Measurements from ENCODE around the gene PILRA.
A peak's percentile ranks its signal among the peaks of the same experiment; 100 is the strongest.
"Not testable (repeated sequence)": the region's sequence is repeated elsewhere in the genome, so short reads cannot be mapped to it uniquely, and the experiment has no call there.

Gene PILRA

DNA sequence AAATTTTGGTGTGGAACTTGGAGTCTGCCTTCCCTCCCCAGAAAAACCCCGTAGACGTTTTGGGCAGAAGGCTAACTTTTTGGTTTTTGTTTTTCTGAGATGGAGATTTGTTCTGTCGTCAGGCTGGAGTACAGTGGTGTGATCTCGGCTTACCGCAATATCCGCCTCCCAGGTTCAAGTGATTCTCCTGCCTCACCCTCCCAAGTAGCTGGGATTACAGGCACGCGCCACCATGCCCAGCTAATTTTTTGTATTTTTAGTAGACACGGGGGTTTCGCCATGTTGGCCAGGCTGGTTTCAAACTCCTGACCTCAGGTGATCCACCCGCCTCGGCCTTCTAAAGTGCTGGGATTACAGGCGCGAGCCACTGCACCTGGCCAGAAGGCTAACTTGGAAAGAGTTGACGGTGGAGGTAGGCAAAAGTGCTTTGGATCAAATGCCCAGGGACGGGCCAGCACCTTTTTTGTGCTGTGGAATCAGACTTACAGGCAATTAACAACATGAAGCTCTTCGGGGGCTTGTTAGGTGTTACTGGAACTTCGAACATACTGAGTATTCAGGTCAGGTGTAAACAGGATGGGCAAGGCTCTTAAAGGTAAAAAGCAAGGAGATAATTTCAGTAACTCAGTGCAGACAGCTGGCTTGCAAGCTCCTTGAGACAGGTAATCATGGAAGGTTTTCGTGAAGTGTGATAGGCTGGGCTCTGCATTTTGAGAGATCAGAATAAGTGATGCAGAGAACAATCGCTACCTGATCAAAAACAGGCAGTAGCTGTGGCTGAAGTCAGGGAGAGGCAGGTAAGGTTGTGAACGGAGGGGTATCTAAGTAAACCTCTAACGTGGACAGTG is 61.2 kb downstream of the PILRA start:
- DNase-seq (ENCODE audit: low read depth): no peak

DNA sequence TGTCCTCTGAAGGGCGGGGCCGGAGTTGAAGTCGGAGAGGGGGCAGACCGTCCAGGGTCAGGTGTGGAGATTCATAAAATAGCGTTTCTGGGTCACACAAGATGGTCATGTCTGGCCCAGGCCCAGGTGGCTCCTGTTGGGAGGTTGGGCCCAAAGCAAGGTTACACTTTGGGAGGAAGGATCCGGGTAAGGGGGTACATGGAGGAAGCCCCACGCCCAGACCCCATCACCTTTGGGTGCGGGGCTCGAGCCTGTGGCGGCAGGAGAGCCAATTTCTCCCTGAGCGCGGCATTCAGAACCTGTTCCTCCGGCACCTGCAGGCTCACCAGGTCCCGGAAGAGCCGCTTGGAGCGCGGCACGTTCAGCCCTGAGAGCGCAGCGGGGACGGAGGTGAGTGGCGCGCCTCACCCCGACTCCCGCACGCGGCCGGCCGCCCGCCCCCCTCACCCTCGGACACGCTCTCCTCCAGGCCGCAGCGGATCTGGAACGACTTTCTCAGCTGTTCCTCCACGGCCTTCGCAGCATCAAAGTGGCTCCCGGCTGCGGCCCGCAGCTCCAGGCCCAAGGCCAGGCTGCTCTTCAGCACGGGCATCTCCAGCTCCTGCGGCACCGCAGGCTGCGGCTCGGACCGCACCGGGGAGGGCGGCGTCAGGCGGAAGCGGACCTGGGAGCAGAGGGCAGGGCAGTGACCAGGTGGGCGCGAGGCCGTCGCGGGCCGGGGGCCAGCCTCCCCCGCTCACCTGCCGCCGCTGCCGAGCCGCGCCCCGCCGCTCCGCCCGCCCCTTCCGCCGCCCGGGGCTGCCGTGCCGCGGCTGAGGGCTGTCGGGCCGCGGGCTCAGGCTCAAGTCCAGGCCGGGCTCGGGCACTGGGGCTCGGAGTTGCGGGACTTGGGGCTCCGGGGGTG is 62.4 kb downstream of the PILRA start:
- peak; percentile 42 for DNase-seq (ENCODE audit: low read depth)

DNA sequence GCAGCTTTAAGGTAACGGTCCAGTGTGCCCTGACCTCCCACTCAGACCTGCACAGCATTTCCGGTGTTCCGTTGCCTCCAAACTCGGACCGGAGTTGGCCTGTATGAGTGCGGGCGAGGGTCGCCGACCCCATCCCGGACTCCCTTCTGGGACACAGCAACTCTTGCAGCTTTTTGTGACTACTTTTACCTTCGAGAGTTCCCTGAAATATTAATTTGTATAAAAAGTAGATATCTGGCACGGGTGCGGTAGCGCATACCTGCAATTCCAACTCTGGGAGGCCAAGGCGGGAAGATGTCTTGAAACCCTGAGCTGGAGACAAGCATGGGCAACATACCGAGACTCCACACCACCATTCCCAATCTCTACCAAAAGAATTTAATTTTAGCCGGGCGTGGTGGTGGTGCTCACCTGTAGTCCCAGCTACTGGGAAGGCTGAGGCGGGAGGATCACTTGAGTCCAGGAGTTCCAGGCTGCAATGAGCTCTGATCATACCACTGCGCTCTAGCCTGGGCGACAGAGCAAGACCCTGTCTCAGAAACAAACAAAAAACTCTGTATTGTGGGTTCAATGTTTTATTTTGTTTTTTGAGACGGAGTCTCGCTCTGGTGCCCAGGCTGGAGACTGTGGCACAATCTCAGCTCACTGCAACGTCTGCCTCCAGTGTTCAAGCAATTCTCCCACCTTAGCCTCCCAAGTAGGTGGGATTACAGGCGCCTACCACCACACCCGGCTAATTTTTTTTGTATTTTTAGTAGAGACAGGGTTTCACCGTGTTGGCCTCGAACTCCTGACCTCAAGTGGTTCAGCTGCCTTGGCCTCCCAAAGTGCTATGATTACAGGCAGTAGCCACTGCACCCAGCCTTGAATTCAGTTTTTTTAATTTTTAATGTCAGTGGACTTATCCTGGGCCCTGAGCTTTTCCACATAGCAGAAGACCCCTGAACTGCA is 64.1 kb downstream of the PILRA start:
- no peak for DNase-seq (ENCODE audit: low read depth)

DNA sequence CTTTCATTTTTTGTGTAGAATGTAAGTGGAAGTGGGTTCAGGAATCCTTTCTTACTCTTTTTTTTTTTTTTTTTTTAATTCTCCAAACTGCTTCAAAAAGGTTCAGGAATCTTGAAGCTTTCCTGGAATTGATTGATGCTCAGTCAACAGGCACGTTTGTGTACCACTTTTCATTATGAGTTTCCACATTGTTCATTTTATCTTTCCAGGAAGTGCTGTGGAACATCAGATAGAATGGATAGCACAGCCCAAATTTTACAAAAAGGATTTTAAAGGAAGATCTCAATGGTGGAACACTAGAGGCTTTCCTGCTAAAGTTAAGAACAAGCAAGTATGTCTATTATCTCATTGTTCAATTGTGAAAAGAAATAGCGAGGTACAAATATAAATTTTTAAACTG is 64.9 kb downstream of the PILRA start:
- DNase-seq (ENCODE audit: low read depth): no peak

DNA sequence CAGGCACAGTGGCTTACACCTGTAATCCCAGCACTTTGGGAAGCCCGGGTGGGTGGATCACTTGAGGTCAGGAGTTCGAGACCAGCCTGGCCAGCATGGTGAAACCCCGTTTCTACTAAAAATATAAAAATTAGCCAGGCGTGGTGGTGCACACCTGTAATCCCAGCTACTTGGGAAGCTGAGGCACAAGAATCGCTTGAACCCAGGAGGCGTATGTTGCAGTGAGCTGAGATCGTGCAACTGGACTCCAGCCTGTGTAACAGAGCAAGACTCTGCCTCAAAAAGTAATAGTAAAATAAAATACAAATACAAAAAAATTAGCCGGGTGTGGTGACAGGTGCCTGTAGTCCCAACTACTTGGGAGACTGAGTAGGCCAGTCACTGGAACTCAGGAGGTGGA is 65.4 kb downstream of the PILRA start:
- DNase-seq (ENCODE audit: low read depth): not testable (repeated sequence)

DNA sequence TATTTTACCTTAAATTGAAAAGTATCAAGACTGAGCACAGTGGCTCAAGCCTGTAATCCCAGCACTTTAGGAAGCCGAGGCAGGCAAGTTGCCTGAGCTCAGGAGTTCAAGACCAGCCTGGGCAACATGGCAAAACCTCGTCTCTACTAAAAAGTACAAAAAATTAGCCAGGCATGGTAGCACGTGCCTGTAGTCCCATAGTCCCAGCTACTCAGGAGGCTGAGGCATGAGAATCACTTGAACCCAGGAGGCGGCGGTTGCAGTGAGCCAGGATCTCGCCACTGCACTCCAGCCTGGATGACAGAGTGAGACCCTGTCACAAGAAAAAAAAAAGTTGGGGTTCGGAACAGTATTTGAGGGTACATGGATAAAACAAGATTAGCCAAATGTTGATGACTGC is 66.0 kb downstream of the PILRA start:
- not testable (repeated sequence) for DNase-seq (ENCODE audit: low read depth)

DNA sequence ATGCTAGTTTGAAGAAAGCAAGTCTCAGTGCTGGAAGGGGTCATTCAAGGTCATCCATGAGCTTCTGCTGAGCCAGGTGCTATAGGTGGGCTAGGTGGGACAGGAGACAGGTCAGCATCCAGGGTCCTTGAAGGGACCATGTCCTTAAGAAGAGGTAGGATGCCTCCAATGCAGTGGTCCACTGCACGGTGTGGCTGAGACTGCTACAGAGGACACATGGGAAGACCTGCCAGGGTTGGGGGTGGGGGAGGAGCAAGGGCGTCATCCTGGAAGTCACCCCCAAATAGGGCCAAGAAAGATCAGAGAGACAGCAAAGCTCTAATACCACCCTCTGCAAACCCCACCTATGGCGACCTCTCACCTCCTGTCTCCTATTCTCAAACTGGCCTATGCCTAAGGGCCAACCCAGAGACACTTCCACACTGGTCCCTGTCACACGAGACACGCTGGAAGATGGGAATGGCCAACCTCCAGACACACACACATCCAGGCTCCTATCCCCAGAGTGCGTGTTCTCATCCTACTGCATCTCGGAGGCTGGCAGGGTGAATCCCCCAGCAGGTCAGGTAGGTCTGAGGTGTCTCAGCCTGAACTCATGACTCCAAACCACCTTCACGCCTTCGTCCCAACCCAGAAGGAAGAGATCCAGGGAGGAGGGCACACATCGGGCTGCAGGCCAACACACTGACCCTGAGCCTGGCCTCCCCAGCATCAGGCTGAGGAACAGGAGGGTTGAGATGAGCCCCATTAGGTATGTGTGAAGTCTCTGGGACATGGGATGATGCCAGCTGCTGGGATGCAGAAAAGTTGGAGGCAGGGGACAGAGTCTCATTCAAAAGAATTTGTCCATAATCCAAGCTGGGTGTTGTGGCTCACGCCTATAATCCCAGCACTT is 68.6 kb downstream of the PILRA start:
- DNase-seq (ENCODE audit: low read depth): no peak

DNA sequence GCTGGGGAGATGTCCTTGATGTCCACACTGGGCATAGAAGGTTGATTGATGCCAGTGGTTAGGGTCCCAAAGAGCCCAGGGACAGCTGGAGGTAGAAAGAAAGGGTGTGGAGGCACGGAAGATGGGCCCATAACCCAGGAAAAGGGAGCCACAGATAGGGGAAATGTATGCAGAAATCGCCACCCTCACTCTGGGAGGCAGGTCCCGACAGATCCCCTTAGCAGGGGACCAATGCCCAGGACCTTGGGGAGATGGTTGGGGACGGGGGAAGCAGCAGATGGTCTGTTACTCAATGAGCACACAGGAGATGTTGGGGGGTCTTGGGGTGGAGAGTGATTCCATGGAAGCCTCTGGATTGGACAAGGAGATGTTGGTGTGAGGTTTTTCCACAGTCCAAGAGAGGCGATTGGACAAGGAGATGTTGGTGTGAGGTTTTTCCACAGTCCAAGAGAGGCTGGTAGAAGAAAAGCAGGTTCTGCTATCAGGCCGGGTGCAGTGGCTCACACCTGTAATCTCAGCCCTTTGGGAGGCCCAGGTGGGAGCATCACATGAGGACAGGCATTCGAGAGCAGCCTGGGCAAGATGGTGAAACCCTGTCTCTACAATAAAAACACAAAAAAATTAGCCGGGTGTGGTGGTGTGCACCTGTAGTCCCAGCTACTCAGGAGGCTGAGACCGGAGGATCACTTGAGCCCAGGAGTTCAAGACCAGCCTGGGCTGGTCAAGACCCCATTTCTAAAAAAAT is 70.0 kb downstream of the PILRA start:
- no peak for DNase-seq (ENCODE audit: low read depth)

DNA sequence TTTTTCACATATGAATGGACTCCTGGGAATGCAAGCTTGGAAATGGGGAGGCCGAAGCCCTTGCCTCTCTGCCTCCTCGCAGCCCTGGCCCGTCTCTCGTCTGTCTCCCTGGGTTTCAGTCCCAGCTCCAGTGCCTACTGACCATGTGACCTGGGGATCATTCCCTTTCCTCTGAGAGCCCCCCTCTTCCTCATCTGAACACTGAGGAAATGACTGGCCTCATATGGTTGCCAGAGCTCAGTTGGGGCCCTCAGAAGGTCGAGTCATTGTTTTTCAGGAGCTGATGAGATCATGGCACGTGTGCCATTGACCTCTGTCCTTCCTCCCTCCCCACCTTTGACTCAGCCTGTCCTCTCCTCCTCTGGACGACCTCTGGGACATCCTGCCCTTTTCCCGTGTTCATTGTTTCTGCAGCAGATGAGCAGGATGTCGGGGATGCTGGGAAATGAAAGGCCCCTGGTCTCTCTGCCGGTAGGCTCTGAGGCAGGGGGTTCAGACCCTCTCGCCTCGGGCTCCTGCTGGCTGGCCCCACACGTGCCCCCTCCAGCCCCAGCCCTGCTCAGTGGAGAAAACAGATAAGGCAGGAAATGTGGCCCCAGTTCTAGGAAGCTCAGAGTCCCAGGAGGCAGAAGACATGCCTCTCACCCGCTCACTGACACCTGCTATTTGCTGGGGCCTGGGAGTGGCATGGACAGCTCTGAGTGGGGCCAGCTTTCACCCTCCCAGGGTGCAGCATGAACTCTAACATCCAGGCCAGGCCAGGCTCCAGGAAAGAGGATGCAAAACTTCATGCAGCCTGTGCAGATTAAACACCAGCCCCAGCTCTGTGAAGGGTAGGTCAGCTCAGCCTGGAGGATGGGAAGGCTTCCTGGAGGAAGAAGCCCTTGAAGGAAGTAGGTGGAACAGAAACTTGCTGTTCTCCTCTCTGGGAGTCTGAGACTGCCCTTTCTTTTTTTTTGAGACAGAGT is 71.3 kb downstream of the PILRA start:
- no peak for DNase-seq (ENCODE audit: low read depth)

DNA sequence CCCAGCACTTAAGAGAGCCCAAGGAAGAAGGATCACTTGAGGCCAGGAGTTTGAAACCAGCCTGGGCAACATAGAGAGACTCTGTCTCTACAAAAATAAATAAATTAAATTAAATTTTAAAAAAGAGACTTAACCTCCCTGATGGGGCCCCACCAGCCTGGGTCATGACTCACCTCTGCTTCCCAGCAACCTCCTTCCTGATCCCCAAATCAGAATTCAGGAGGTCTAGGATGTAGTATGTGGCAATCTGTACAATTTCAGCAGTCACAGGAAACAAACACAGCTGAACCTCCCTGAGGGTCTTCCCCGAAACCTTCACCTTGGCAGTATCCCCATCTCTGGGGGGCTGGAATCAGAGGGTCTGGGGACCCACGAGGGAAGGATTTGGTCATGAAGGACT is 72.8 kb downstream of the PILRA start:
- DNase-seq (ENCODE audit: low read depth): no peak

DNA sequence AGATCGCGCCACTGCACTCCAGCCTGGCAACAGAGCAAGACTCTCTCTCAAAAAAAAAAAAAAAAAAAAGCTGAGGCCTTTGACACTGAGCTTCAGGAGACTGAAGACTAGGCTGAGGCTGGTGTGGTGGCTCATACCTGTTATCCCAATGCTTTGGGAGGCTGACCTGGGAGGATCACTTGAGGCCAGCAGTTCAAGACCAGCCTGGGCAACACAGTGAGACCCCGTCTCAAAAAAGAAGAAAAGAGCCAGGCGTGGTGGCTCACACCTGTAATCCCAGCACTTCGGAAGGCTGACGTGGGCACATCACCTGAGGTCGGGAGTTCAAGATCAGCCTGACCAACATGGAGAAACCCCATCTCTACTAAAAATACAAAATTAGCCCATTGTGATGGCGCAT is 74.1 kb downstream of the PILRA start:
- DNase-seq (ENCODE audit: low read depth): not testable (repeated sequence)

DNA sequence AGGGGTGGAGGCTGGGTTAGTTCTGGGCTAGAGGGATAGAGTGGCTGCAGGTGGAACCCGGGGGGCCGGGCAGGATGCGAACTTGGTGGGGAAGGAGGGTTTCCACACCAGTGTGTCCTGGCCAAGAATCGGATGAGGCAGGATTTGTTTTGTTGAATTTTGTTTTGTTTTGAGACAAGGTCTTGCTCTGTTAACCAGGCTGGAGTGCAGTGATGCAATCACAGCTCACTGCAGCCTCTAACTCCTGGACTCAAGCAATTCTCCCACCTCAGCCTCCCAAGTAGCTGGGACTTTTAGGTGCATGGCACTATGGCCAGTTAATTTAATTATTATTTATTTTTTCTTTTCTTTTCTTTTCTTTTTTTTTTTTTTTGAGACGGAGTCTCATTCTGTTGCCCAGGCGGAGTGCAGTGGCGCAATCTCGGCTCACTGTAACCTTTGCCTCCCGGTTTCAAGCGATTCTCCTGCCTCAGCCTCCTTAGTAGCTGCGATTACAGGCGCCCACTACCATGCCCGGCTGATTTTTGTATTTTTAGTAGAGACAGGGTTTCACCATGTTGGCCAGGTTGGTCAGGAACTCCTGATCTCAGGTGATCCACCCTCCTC is 76.0 kb downstream of the PILRA start:
- no peak for DNase-seq (ENCODE audit: low read depth)

All from activated T-cell treated with anti-CD3 and anti-CD28 coated beads for 48 hours (primary cell).